Measurements from ENCODE around the gene IL36B.

GRCh38 chr2:113041871-113042270, 10.8 kb downstream of the IL36B start:
- TF ChIP-seq, protein P1, sequence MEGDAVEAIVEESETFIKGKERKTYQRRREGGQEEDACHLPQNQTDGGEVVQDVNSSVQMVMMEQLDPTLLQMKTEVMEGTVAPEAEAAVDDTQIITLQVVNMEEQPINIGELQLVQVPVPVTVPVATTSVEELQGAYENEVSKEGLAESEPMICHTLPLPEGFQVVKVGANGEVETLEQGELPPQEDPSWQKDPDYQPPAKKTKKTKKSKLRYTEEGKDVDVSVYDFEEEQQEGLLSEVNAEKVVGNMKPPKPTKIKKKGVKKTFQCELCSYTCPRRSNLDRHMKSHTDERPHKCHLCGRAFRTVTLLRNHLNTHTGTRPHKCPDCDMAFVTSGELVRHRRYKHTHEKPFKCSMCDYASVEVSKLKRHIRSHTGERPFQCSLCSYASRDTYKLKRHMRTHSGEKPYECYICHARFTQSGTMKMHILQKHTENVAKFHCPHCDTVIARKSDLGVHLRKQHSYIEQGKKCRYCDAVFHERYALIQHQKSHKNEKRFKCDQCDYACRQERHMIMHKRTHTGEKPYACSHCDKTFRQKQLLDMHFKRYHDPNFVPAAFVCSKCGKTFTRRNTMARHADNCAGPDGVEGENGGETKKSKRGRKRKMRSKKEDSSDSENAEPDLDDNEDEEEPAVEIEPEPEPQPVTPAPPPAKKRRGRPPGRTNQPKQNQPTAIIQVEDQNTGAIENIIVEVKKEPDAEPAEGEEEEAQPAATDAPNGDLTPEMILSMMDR (optimal IDR thresholded peaks at IDR 0.05 in 1 of 3, IDR thresholded peaks at IDR 0.05 in 1 of 3, conservative IDR thresholded peaks at IDR 0.05 in 1 of 3; ENCODE audit: extremely low read depth in 1 of 3, insufficient read depth in 2 of 3, low read length in 3 of 3) = peak; percentile 72 to 87 (median 83)
- TF ChIP-seq EZH2 (IDR thresholded peaks at IDR 0.05; ENCODE audit: low read length) = no peak
